ENCODE results near the gene CCL13. TPM values are rescaled to one million over a fixed set of nuclear protein-coding genes. Genes with fewer than 3 reads are reported as not detected.

CCL13 gene
- total RNA-seq, 1 donor from 2014 or later: not detected

DNA sequence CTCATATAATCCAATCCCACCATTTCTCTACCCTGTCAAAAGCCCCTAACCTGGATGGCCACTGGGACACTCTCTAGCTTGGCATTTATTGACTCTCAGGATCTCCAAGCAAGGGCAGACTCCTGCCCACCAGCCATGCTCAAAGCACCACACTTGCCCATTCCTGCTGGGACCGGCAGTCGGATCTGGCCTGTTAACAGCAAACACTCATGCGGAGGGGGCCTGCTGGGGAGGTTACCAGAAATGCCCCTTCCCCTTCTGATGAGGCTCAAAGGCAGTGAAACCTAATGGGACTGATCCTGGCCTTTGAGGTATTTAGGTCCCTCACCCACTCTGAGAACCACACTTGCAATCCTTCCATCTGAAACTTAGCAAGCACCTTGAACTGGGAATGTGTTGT is 13.3 kb downstream of the CCL13 start:
- Mint-ChIP-seq H3K9me3 (ENCODE audit: low read depth) (no peaks in the 10 kb centered on the region), H3K4me1 (ENCODE audit: low read depth) (no peaks in the 10 kb centered on the region), H3K36me3 (ENCODE audit: insufficient read depth) (no peaks in the 10 kb centered on the region), H3K4me3 (ENCODE audit: low read depth) (no peak overlapping the region), H3K27me3 (peaks cover 9% of the 10 kb centered on the region), H3K27ac (no peak overlapping the region)
- DNase-seq (ENCODE audit: low spot score, unreplicated experiment): no peak
- TF ChIP-seq, protein P1, sequence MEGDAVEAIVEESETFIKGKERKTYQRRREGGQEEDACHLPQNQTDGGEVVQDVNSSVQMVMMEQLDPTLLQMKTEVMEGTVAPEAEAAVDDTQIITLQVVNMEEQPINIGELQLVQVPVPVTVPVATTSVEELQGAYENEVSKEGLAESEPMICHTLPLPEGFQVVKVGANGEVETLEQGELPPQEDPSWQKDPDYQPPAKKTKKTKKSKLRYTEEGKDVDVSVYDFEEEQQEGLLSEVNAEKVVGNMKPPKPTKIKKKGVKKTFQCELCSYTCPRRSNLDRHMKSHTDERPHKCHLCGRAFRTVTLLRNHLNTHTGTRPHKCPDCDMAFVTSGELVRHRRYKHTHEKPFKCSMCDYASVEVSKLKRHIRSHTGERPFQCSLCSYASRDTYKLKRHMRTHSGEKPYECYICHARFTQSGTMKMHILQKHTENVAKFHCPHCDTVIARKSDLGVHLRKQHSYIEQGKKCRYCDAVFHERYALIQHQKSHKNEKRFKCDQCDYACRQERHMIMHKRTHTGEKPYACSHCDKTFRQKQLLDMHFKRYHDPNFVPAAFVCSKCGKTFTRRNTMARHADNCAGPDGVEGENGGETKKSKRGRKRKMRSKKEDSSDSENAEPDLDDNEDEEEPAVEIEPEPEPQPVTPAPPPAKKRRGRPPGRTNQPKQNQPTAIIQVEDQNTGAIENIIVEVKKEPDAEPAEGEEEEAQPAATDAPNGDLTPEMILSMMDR (IDR thresholded peaks at IDR 0.05; ENCODE audit: unreplicated experiment): no peak

DNA sequence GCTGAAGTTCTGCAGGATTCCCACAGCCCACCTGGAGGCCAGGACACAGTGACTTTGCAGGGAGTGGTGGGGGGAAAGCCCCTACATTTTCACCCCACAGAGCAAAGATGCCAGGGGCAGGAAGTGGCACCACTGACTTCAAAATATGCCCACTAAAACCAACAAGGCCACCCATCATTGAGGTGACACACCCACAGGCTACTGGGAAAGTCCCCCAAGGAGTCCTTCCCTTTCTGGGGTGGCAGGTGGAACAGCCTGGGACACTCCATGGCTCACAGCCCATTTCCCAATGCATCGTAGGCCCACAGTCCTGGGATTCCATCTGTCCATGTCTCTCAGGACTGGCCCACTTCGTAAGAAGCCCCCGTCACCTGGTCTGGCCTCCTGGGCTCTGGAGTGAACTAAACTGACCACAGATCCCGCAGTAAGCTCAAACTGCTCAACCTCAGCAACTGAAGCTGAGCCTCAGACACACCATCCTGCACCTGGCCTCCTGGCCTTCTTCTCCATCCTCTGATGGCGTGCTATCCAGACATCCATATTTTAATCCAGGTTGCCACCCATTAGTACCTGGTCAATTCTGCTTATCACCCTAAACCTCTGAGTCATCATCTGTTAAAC is 14.2 kb downstream of the CCL13 start:
- no peaks in the 10 kb centered on the region for H3K4me1 Mint-ChIP-seq (ENCODE audit: low read depth)

DNA sequence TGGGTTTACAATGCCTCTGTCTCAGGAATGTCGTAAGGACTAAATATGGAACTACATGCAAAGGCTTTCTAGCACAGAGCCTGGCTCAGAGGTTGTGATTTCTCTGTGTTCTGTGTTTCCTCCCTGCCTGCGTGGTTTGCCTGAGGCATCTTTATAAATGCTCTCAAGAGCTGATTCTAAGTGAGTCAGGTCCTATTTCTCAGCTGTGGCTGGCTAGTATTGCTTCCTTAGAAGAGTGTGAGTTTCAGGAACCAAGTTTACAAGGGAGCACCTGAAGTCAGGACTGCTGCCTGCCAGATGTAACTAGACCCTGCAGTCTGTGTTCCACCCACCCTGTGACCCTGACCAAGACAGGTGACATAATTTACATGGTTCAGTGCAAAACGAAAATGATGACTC is 14.7 kb downstream of the CCL13 start:
- TF ChIP-seq, protein P1 (IDR thresholded peaks at IDR 0.05; ENCODE audit: unreplicated experiment): no peak
- H3K4me1 Mint-ChIP-seq (ENCODE audit: low read depth): no peaks in the 10 kb centered on the region
- H3K27me3 Mint-ChIP-seq: peaks cover 2% of the 10 kb centered on the region
- H3K27ac Mint-ChIP-seq: no peak overlapping the region
- no peak for DNase-seq (ENCODE audit: low spot score, unreplicated experiment)
- H3K36me3 Mint-ChIP-seq (ENCODE audit: insufficient read depth): no peaks in the 10 kb centered on the region
- no peaks in the 10 kb centered on the region for H3K9me3 Mint-ChIP-seq (ENCODE audit: low read depth)
- H3K4me3 Mint-ChIP-seq (ENCODE audit: low read depth): no peak overlapping the region

More for the DNA sequence above, 14.2 kb downstream of the CCL13 start:
- no peak overlapping the region for H3K27ac Mint-ChIP-seq
- H3K9me3 Mint-ChIP-seq (ENCODE audit: low read depth): no peaks in the 10 kb centered on the region
- DNase-seq (ENCODE audit: low spot score, unreplicated experiment): no peak
- TF ChIP-seq, protein P1 (IDR thresholded peaks at IDR 0.05; ENCODE audit: unreplicated experiment): no peak
- H3K27me3 Mint-ChIP-seq: peaks cover 2% of the 10 kb centered on the region
- H3K4me3 Mint-ChIP-seq (ENCODE audit: low read depth): no peak overlapping the region
- H3K36me3 Mint-ChIP-seq (ENCODE audit: insufficient read depth): no peaks in the 10 kb centered on the region

DNA sequence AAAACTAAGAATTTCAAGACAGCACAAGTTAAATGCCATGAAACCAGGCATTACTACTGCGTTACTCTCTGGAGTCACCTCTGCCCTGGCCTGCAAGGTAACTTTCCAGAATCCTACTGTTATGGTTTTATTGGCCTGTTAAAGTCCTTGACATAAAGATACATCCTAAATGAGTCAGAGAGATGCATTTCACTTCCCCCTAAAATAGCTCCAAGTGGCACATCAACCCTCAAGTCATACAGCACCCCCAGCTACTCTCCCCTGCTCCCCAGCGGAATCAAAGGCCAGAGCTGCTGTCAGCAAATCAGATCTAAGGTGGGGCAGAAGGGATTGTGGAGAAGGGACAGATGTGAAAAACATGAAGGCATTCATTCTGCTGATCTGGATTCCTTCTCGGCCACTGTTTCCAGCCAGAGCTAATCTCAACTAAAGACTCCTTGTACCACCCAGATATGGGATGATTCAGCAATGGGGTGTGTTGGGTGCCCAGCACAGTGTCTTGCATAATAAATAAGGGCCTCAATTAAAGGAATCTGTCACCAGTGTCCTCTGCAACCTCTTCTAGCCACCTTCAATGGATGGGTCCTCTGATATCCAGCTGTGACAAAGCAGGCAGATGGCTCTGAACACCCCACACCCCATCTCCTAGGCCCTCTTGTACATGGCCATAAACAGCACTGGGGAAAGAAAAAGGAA is 15.3 kb downstream of the CCL13 start:
- Mint-ChIP-seq H3K9me3 (ENCODE audit: low read depth) (no peaks in the 10 kb centered on the region), H3K4me1 (ENCODE audit: low read depth) (no peaks in the 10 kb centered on the region), H3K27ac (no peak overlapping the region), H3K36me3 (ENCODE audit: insufficient read depth) (no peaks in the 10 kb centered on the region), H3K27me3 (peaks cover 2% of the 10 kb centered on the region), H3K4me3 (ENCODE audit: low read depth) (no peak overlapping the region)
- no peak for DNase-seq (ENCODE audit: low spot score, unreplicated experiment)
- TF ChIP-seq, protein P1 (IDR thresholded peaks at IDR 0.05; ENCODE audit: unreplicated experiment): no peak

DNA sequence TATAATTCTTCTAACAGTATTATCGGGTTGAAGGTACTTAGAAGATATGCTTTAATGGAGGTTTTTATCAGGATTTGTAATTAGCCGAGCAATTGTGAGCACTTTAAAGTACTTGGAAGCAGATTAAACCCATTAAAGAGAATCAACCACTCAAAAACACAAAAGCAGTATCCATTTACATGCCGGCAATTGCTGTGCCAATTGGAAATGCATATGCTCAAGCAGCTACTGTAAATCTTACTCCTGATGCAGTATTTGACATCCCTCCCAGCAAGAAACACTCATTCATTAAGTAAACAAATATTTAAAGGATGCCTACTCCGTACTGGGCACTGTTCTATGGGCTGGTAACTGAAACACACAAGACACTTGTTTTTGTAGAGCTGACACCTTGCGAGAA is 18.2 kb downstream of the CCL13 start:
- no peak overlapping the region for H3K27ac Mint-ChIP-seq
- no peak for DNase-seq (ENCODE audit: low spot score, unreplicated experiment)
- no peak overlapping the region for H3K4me3 Mint-ChIP-seq (ENCODE audit: low read depth)
- H3K4me1 Mint-ChIP-seq (ENCODE audit: low read depth): peaks cover 10% of the 10 kb centered on the region
- peaks cover 2% of the 10 kb centered on the region for H3K27me3 Mint-ChIP-seq
- TF ChIP-seq, protein P1 (IDR thresholded peaks at IDR 0.05; ENCODE audit: unreplicated experiment): no peak
- H3K9me3 Mint-ChIP-seq (ENCODE audit: low read depth): no peaks in the 10 kb centered on the region
- no peaks in the 10 kb centered on the region for H3K36me3 Mint-ChIP-seq (ENCODE audit: insufficient read depth)

All from progenitor cell of endocrine pancreas (in vitro differentiated cells).